GM10266 (cell line): Measurements from ENCODE around the gene CNTNAP2.

Experiments used
- DNase-seq: peaks from one replicate; pipeline ENCODE4 v3.0.0; 2012; ENCODE audit errors: extremely low spot score
- CTCF ChIP-seq: IDR thresholded peaks from 2 replicates; pipeline ENCODE4 v1.5.1; 2012; ENCODE audit warnings: mild to moderate bottlenecking, low read depth; ENCODE audit not compliant: control insufficient read depth, insufficient read depth; ENCODE audit errors: missing control alignments

The CNTNAP2 gene

GRCh38 chr7:146654048-146654447, 537.4 kb downstream of the CNTNAP2 start:
- TF ChIP-seq CTCF: no peak
- no peak for DNase-seq

- no peak for TF ChIP-seq CTCF
- DNase-seq: no peak
These were observed 539.6 kb downstream of the CNTNAP2 start for GRCh38 chr7:146655928-146656797.

GRCh38 chr7:146656988-146657387, 540.4 kb downstream of the CNTNAP2 start:
- DNase-seq: no peak
- TF ChIP-seq CTCF: no peak

- DNase-seq: no peak
- TF ChIP-seq CTCF: no peak
These were observed 542.0 kb downstream of the CNTNAP2 start for GRCh38 chr7:146658604-146659003.

GRCh38 chr7:146659732-146660131, 543.1 kb downstream of the CNTNAP2 start:
- no peak for TF ChIP-seq CTCF
- DNase-seq: no peak

GRCh38 chr7:146660839-146661238, 544.2 kb downstream of the CNTNAP2 start:
- TF ChIP-seq CTCF: no peak
- no peak for DNase-seq

- TF ChIP-seq CTCF: no peak
- no peak for DNase-seq
These were observed 544.8 kb downstream of the CNTNAP2 start for GRCh38 chr7:146661435-146661834.
